Suprapubic skin (tissue), 4 donors: Measurements from ENCODE around the gene MILR1. TPM values are rescaled to one million over a fixed set of nuclear protein-coding genes. Genes with fewer than 3 reads are reported as not detected.
"Not testable (repeated sequence)": the region's sequence is repeated elsewhere in the genome, so short reads cannot be mapped to it uniquely, and the experiment has no call there.

ENCODE experiments used
- DNase-seq, 2 donors: peaks; one replicate each; pipeline ENCODE4 v3.0.0-alpha.2; 2019; ENCODE audit warnings: low spot score in 2 of 2
- H3K27ac ChIP-seq: fragments of 200-600 bp; sonication (generic); one replicate; pipeline ENCODE4 v1.5.1; 2019
- H3K27me3 ChIP-seq: fragments of 200-600 bp; sonication (generic); one replicate; pipeline ENCODE4 v1.5.1; 2019
- H3K36me3 ChIP-seq: fragments of 200-600 bp; sonication (generic); one replicate; pipeline ENCODE4 v1.5.1; 2019
- H3K4me1 ChIP-seq: fragments of 200-600 bp; sonication (generic); one replicate; pipeline ENCODE4 v1.5.1; 2019
- H3K4me3 ChIP-seq: fragments of 200-600 bp; sonication (generic); one replicate; pipeline ENCODE4 v1.5.1; 2019; ENCODE audit warnings: mild to moderate bottlenecking
- H3K9me3 ChIP-seq: fragments of 200-600 bp; sonication (generic); one replicate; pipeline ENCODE4 v1.5.1; 2019
- CTCF ChIP-seq, 2 donors: fragments of 200-600 bp in 1 of 2; fragments of 450-650 bp in 1 of 2; sonication (generic) in 1 of 2; IDR thresholded peaks; one replicate each; pipeline ENCODE4 v1.5.1; 2016 to 2019; ENCODE audit warnings: antibody characterized with exemption in 2 of 2, mild to moderate bottlenecking in 1 of 2, moderate library complexity in 1 of 2
- EP300 ChIP-seq: sonication (generic); formaldehyde crosslinking; IDR thresholded peaks from one replicate; pipeline ENCODE4 v1.6.1; 2017; ENCODE audit warnings: antibody characterized with exemption
- POLR2A ChIP-seq, 2 donors: fragments of 450-650 bp; IDR thresholded peaks; one replicate each; pipeline ENCODE4 v1.6.1; 2017; ENCODE audit warnings: antibody characterized with exemption in 2 of 2, mild to moderate bottlenecking in 2 of 2, moderate library complexity in 2 of 2
- POLR2AphosphoS5 ChIP-seq, 3 donors: sonication (generic); formaldehyde crosslinking; IDR thresholded peaks; one replicate each; pipeline ENCODE4 v1.6.1; 2017; ENCODE audit warnings: antibody characterized with exemption in 3 of 3
- WGBS: methylation state at CpG from one replicate; pipeline ENCODE4 v1.1.5; 2018; 5-methylcytosine and 5-hydroxymethylcytosine counted together
- total RNA-seq, 4 donors: library from RNA; depleted of rRNA; stranded (reverse); fragments of >200 nt; gene quantifications; one replicate each; pipeline ENCODE4 v1.1.0, GENCODE V29; 2016

MILR1 gene
- total RNA-seq, 4 donors from 2014 or later: 0.45 to 0.57 TPM; not detected in 2

- no peak for TF ChIP-seq POLR2AphosphoS5 (IDR thresholded peaks at IDR 0.05)
- no peak for TF ChIP-seq POLR2A (IDR thresholded peaks at IDR 0.05)
- no peak for TF ChIP-seq EP300
- H3K4me1 ChIP-seq: no peaks in the 10 kb centered on the region
- no peak overlapping the region for H3K27ac ChIP-seq
- WGBS: 80% methylated on average over 6 of the region's 6 CpGs
- H3K4me3 ChIP-seq: no peak overlapping the region
- DNase-seq: no peak
- no peaks in the 10 kb centered on the region for H3K9me3 ChIP-seq
- no peaks in the 10 kb centered on the region for H3K27me3 ChIP-seq
- H3K36me3 ChIP-seq: no peaks in the 10 kb centered on the region
Measured at GRCh38 chr17:64431534-64431933, 17.4 kb upstream of the MILR1 start.

GRCh38 chr17:64437944-64438525, 10.9 kb upstream of the MILR1 start:
- H3K9me3 ChIP-seq: peaks cover 7% of the 10 kb centered on the region
- no peak overlapping the region for H3K27ac ChIP-seq
- H3K4me3 ChIP-seq: no peak overlapping the region
- H3K27me3 ChIP-seq: no peaks in the 10 kb centered on the region
- DNase-seq: no peak
- H3K36me3 ChIP-seq: no peaks in the 10 kb centered on the region
- no peaks in the 10 kb centered on the region for H3K4me1 ChIP-seq
- TF ChIP-seq POLR2AphosphoS5 (IDR thresholded peaks at IDR 0.05): no peak
- TF ChIP-seq EP300: no peak
- no peak for TF ChIP-seq CTCF (IDR thresholded peaks at IDR 0.05)
- TF ChIP-seq POLR2A (IDR thresholded peaks at IDR 0.05): no peak
- 96% methylated on average over 2 of the region's 5 CpGs for WGBS

- H3K4me1 ChIP-seq, DNase-seq, H3K36me3 ChIP-seq: not testable (repeated sequence)
Measured at GRCh38 chr17:64439521-64439920, 9.4 kb upstream of the MILR1 start.

GRCh38 chr17:64439956-64440355, 9.0 kb upstream of the MILR1 start:
- Histone ChIP-seq H3K27me3 (no peaks in the 10 kb centered on the region), H3K4me1 (no peaks in the 10 kb centered on the region), H3K9me3 (peaks cover 7% of the 10 kb centered on the region), H3K4me3 (no peak overlapping the region), H3K27ac (no peak overlapping the region), H3K36me3 (no peaks in the 10 kb centered on the region)
- DNase-seq: no peak
- TF ChIP-seq POLR2A (IDR thresholded peaks at IDR 0.05) (no peak), POLR2AphosphoS5 (IDR thresholded peaks at IDR 0.05) (no peak), EP300 (no peak), CTCF (IDR thresholded peaks at IDR 0.05) (no peak)
- WGBS: 97% methylated on average over 2 of the region's 2 CpGs

More at GRCh38 chr17:64439521-64439920, 9.4 kb upstream of the MILR1 start:
- not testable (repeated sequence) for H3K4me3 ChIP-seq, H3K9me3 ChIP-seq, H3K27ac ChIP-seq, H3K27me3 ChIP-seq
- WGBS: 100% methylated on average over 1 of the region's 1 CpG

- no peak for DNase-seq
- Histone ChIP-seq H3K4me1 (no peaks in the 10 kb centered on the region), H3K36me3 (no peaks in the 10 kb centered on the region), H3K9me3 (peaks cover 7% of the 10 kb centered on the region), H3K4me3 (no peak overlapping the region), H3K27ac (no peak overlapping the region), H3K27me3 (no peaks in the 10 kb centered on the region)
- 49% methylated on average over 10 of the region's 10 CpGs for WGBS
- TF ChIP-seq POLR2AphosphoS5 (IDR thresholded peaks at IDR 0.05): no peak
- TF ChIP-seq EP300: no peak
- TF ChIP-seq CTCF (IDR thresholded peaks at IDR 0.05): no peak
- TF ChIP-seq POLR2A (IDR thresholded peaks at IDR 0.05): no peak
Measured at GRCh38 chr17:64441772-64442540, 7.0 kb upstream of the MILR1 start.

GRCh38 chr17:64442541-64442971, 6.4 kb upstream of the MILR1 start:
- WGBS: 75% methylated on average over 3 of the region's 3 CpGs
- TF ChIP-seq CTCF (IDR thresholded peaks at IDR 0.05) (no peak), POLR2AphosphoS5 (IDR thresholded peaks at IDR 0.05) (no peak), EP300 (no peak), POLR2A (IDR thresholded peaks at IDR 0.05) (no peak)
- Histone ChIP-seq H3K4me3 (no peak overlapping the region), H3K27ac (no peak overlapping the region), H3K36me3 (no peaks in the 10 kb centered on the region), H3K4me1 (no peaks in the 10 kb centered on the region), H3K9me3 (peaks cover 7% of the 10 kb centered on the region), H3K27me3 (no peaks in the 10 kb centered on the region)
- no peak for DNase-seq
